Thoracic aorta (tissue), 2 donors: ENCODE results near the gene SGSM2. TPM values are rescaled to one million over a fixed set of nuclear protein-coding genes. Genes with fewer than 3 reads are reported as not detected.

Source experiments
- ATAC-seq: fragments of 150-250 bp; one replicate; pipeline ENCODE4 v1.8.0; 2017; ENCODE audit warnings: low read depth; ENCODE audit not compliant: insufficient number of reproducible peaks, low FRiP score
- DNase-seq: peaks from one replicate; pipeline ENCODE4 v3.0.0-alpha.2; 2020; ENCODE audit warnings: low spot score
- H3K27ac ChIP-seq, 2 donors: fragments of 200-600 bp; sonication (generic); 1 replicate in 1 of 2; 2 replicates in 1 of 2; pipeline ENCODE4 v1.5.1; 2016; ENCODE audit warnings: mild to moderate bottlenecking in 2 of 2, moderate library complexity in 2 of 2
- H3K27me3 ChIP-seq: fragments of 200-600 bp; sonication (generic); replicated peaks from 2 replicates; pipeline ENCODE4 v1.6.0; 2016; ENCODE audit warnings: mild to moderate bottlenecking; ENCODE audit not compliant: insufficient read depth
- H3K36me3 ChIP-seq: fragments of 200-600 bp; sonication (generic); one replicate; pipeline ENCODE4 v1.5.1; 2016
- H3K4me1 ChIP-seq, 2 donors: fragments of 200-600 bp; sonication (generic); 1 replicate in 1 of 2; 2 replicates in 1 of 2; pipeline versions ENCODE4 v1.5.1 to v1.6.0; 2016; ENCODE audit warnings: low read depth in 2 of 2, mild to moderate bottlenecking in 1 of 2; ENCODE audit not compliant: control insufficient read depth in 1 of 2
- H3K4me3 ChIP-seq: fragments of 200-600 bp; sonication (generic); 2 replicates; pipeline ENCODE4 v1.5.1; 2016; ENCODE audit warnings: mild to moderate bottlenecking
- H3K9me3 ChIP-seq: fragments of 200-600 bp; sonication (generic); 2 replicates; pipeline ENCODE4 v1.5.1; 2016
- CTCF ChIP-seq: fragments of 200-600 bp; sonication (generic); IDR thresholded peaks from one replicate; pipeline ENCODE4 v1.5.1; 2019; ENCODE audit warnings: antibody characterized with exemption
- total RNA-seq, 2 donors: library from RNA; depleted of rRNA; stranded (reverse); fragments of >200 nt; gene quantifications; one replicate each; pipeline versions ENCODE4 v1.1.0 to v1.2.3, GENCODE V29; 2016

SGSM2 gene
- total RNA-seq, 2 donors from 2014 or later, result 58.1 to 70.3 TPM

GRCh38 chr17:2297023-2297422 lies 40.3 kb upstream of the SGSM2 start:
- no peak for TF ChIP-seq CTCF
- DNase-seq (no peak), ATAC-seq (no peak)
- H3K9me3 ChIP-seq, result no peaks in the 10 kb centered on the region
- peaks cover 3 to 25% of the 10 kb centered on the region in 2 donors for H3K4me1 ChIP-seq
- no peaks in the 10 kb centered on the region for H3K27me3 ChIP-seq
- H3K4me3 ChIP-seq, result no peak overlapping the region
- peaks cover 31% of the 10 kb centered on the region for H3K36me3 ChIP-seq
- H3K27ac ChIP-seq, result no peak overlapping the region

GRCh38 chr17:2299136-2299535 lies 38.2 kb upstream of the SGSM2 start:
- H3K9me3 ChIP-seq, result no peaks in the 10 kb centered on the region
- H3K27ac ChIP-seq, result no peak overlapping the region
- ATAC-seq, result no peak
- peaks cover 21% of the 10 kb centered on the region for H3K36me3 ChIP-seq
- no peak overlapping the region for H3K4me3 ChIP-seq
- TF ChIP-seq CTCF, result no peak
- DNase-seq, result no peak
- peaks cover 7 to 32% of the 10 kb centered on the region in 2 donors for H3K4me1 ChIP-seq
- no peaks in the 10 kb centered on the region for H3K27me3 ChIP-seq

- no peak for TF ChIP-seq CTCF
- no peaks in the 10 kb centered on the region for H3K9me3 ChIP-seq
- no peak overlapping the region for H3K27ac ChIP-seq
- ATAC-seq (no peak), DNase-seq (no peak)
- peaks cover 21% of the 10 kb centered on the region for H3K36me3 ChIP-seq
- peaks cover 7 to 38% of the 10 kb centered on the region in 2 donors for H3K4me1 ChIP-seq
- no peaks in the 10 kb centered on the region for H3K27me3 ChIP-seq
- no peak overlapping the region for H3K4me3 ChIP-seq
Observed at GRCh38 chr17:2299756-2300155, 37.5 kb upstream of the SGSM2 start.

GRCh38 chr17:2302778-2303203 lies 34.5 kb upstream of the SGSM2 start:
- Histone ChIP-seq H3K4me3 (peak overlapping the region; percentile 99), H3K27me3 (no peaks in the 10 kb centered on the region), H3K9me3 (no peaks in the 10 kb centered on the region), H3K36me3 (peaks cover 7% of the 10 kb centered on the region), H3K27ac (peak overlapping the region; percentile 86 to 88), H3K4me1 (peaks cover 7 to 34% of the 10 kb centered on the region in 2 donors)
- no peak for DNase-seq
- TF ChIP-seq CTCF, result no peak
- ATAC-seq, result no peak

GRCh38 chr17:2303204-2304188 lies 33.8 kb upstream of the SGSM2 start, which contains the start of the genes SMG6 and SRR:
Gene SMG6 (minus strand): TSS chr17:2303785. CDS start chr17:2303720, 65 bp downstream.
Gene SRR (plus strand): TSS chr17:2303950. CDS start chr17:2315561, 11,611 bp downstream.
- peak within 1 kb of the TSS; percentile 86 to 88 for H3K27ac ChIP-seq
- H3K36me3 ChIP-seq, result peaks cover 7% of the 10 kb centered on the region
- no peaks in the 10 kb centered on the region for H3K9me3 ChIP-seq
- peaks cover 7 to 27% of the 10 kb centered on the region in 2 donors for H3K4me1 ChIP-seq
- no peaks in the 10 kb centered on the region for H3K27me3 ChIP-seq
- ATAC-seq (peak; percentile 95), DNase-seq (peak; percentile 60)
- peak within 1 kb of the TSS; percentile 99 for H3K4me3 ChIP-seq
- no peak for TF ChIP-seq CTCF
